H1 (cell line): ENCODE data around the gene KIAA1586. TPM values are rescaled to one million over a fixed set of nuclear protein-coding genes. Genes with fewer than 3 reads are reported as not detected.

Experiments used
- CTCF ChIA-PET: fragments of 300-600 bp; sonication (Branson Sonifier 250); formaldehyde crosslinking; loops from one replicate; lab custom pipeline; 2021; ENCODE audit not compliant: partially characterized antibody; lab: Charles Lee
- POLR2A ChIA-PET: fragments of 300-600 bp; sonication (Branson Sonifier 250); formaldehyde crosslinking; loops from one replicate; lab custom pipeline; 2021; ENCODE audit warnings: inconsistent platforms; ENCODE audit not compliant: partially characterized antibody; lab: Charles Lee
- DNase-seq, 2 experiments: peaks; one replicate each; pipeline versions ENCODE4 v3.0.0 to v3.0.0-alpha.2; 2010 to 2022; ENCODE audit warnings: low spot score in 2 of 2, low read depth in 1 of 2, mixed read lengths in 1 of 2
- FAIRE-seq: peaks from 2 replicates; lab custom pipeline; 2011; peaks lifted over from hg19 to GRCh38; lab: Jason Lieb, UNC
- H2AFZ ChIP-seq: 2 replicates; pipeline ENCODE4 v1.8.1; 2012; ENCODE audit warnings: low read length, inconsistent platforms
- H2AK5ac ChIP-seq: 2 replicates; pipeline ENCODE4 v1.6.1; 2013; ENCODE audit warnings: low read depth, low read length
- H2BK120ac ChIP-seq: replicated peaks from 2 replicates; pipeline ENCODE3; 2013; ENCODE audit warnings: low read depth, low read length, inconsistent platforms
- H2BK12ac ChIP-seq: 2 replicates; pipeline ENCODE4 v1.6.1; 2013; ENCODE audit warnings: low read depth, low read length
- H2BK15ac ChIP-seq: 2 replicates; pipeline ENCODE4 v1.6.1; 2013; ENCODE audit warnings: low read length
- H2BK20ac ChIP-seq: 2 replicates; pipeline ENCODE4 v1.6.1; 2013; ENCODE audit warnings: low read length
- H2BK5ac ChIP-seq: 2 replicates; pipeline ENCODE4 v1.6.1; 2013; ENCODE audit warnings: low read depth, low read length
- H3K14ac ChIP-seq: 2 replicates; pipeline ENCODE4 v1.6.1; 2013; ENCODE audit warnings: inconsistent platforms; ENCODE audit not compliant: insufficient read length
- H3K18ac ChIP-seq: 2 replicates; pipeline ENCODE4 v1.6.1; 2013; ENCODE audit warnings: low read length; ENCODE audit errors: extremely low read depth
- H3K23ac ChIP-seq: 2 replicates; pipeline ENCODE4 v1.6.1; 2013; ENCODE audit warnings: inconsistent platforms; ENCODE audit not compliant: insufficient read length
- H3K23me2 ChIP-seq: 2 replicates; pipeline ENCODE4 v1.6.1; 2013; ENCODE audit warnings: low read depth, low read length
- H3K27ac ChIP-seq: 2 replicates; pipeline ENCODE4 v1.6.1; 2011; ENCODE audit warnings: low read depth, low read length, inconsistent platforms
- H3K27me3 ChIP-seq, 4 experiments: replicated peaks in 1 of 4; 1 replicate in 1 of 4; 2 replicates in 3 of 4; pipeline versions ENCODE4 v1.6.1 to v1.8.1; 2011 to 2013; ENCODE audit warnings: low read length in 3 of 4, mild to moderate bottlenecking in 3 of 4, inconsistent platforms in 2 of 4, mixed read lengths in 2 of 4, moderate library complexity in 1 of 4; ENCODE audit not compliant: control insufficient read depth in 3 of 4, insufficient read depth in 3 of 4; ENCODE audit errors: extremely low read depth in 1 of 4
- H3K36me3 ChIP-seq, 4 experiments: 2 replicates each; pipeline versions ENCODE4 v1.6.1 to v1.8.1; 2011 to 2013; ENCODE audit warnings: mild to moderate bottlenecking in 4 of 4, low read length in 3 of 4, moderate library complexity in 2 of 4, control low read depth in 1 of 4, inconsistent platforms in 1 of 4; ENCODE audit not compliant: insufficient read depth in 4 of 4, control insufficient read depth in 2 of 4
- H3K4ac ChIP-seq: replicated peaks from 2 replicates; pipeline ENCODE3; 2013; ENCODE audit warnings: low read length, low read depth, mixed read lengths, inconsistent platforms; ENCODE audit not compliant: insufficient read length
- H3K4me1 ChIP-seq, 4 experiments: replicated peaks in 1 of 4; 1 replicate in 1 of 4; 2 replicates in 3 of 4; pipeline versions ENCODE4 v1.6.1 to v1.8.1; 2011 to 2013; ENCODE audit warnings: low read length in 3 of 4, inconsistent platforms in 2 of 4, mixed read lengths in 1 of 4; ENCODE audit not compliant: insufficient read depth in 4 of 4, control insufficient read depth in 3 of 4
- H3K4me2 ChIP-seq, 2 experiments: 2 replicates each; pipeline versions ENCODE4 v1.6.1 to v1.8.1; 2011 to 2013; ENCODE audit warnings: low read depth in 2 of 2, low read length in 2 of 2, control low read depth in 1 of 2, inconsistent platforms in 1 of 2, mild to moderate bottlenecking in 1 of 2; ENCODE audit not compliant: insufficient read depth in 1 of 2
- H3K4me3 ChIP-seq, 4 experiments: fragments of 200-600, 300-600 bp in 1 of 4; sonication (generic), shearing (Covaris generic), sonication (Bioruptor Twin) in 1 of 4; 2 replicates each; pipeline versions ENCODE4 v1.5.1 to v1.8.1; 2011 to 2016; ENCODE audit warnings: low read length in 4 of 4, low read depth in 3 of 4, control low read depth in 2 of 4, inconsistent platforms in 2 of 4, mild to moderate bottlenecking in 2 of 4, mixed read lengths in 1 of 4, moderate library complexity in 1 of 4; ENCODE audit not compliant: insufficient read depth in 2 of 4; ENCODE audit errors: extremely low read depth in 1 of 4
- H3K56ac ChIP-seq: replicated peaks from 2 replicates; pipeline ENCODE3; 2013; ENCODE audit warnings: low read depth, mild to moderate bottlenecking, mixed read lengths, low read length, inconsistent platforms; ENCODE audit not compliant: insufficient read length
- H3K79me1 ChIP-seq: 2 replicates; pipeline ENCODE4 v1.6.1; 2013; ENCODE audit warnings: low read depth, low read length, control low read depth
- H3K79me2 ChIP-seq, 2 experiments: 2 replicates each; pipeline versions ENCODE4 v1.6.1 to v1.8.1; 2012 to 2013; ENCODE audit warnings: low read length in 2 of 2, mild to moderate bottlenecking in 2 of 2, inconsistent platforms in 1 of 2; ENCODE audit not compliant: insufficient read depth in 2 of 2, control insufficient read depth in 1 of 2
- H3K9ac ChIP-seq, 4 experiments: replicated peaks in 1 of 4; 1 replicate in 1 of 4; 2 replicates in 3 of 4; pipeline versions ENCODE4 v1.6.1 to v1.8.1; 2011 to 2013; ENCODE audit warnings: low read depth in 3 of 4, low read length in 3 of 4, control low read depth in 2 of 4, mild to moderate bottlenecking in 2 of 4, moderate library complexity in 2 of 4, inconsistent platforms in 1 of 4; ENCODE audit errors: extremely low read depth in 1 of 4
- H3K9me3 ChIP-seq, 2 experiments: 2 replicates each; pipeline versions ENCODE4 v1.6.1 to v1.8.1; 2012 to 2013; ENCODE audit warnings: mild to moderate bottlenecking in 2 of 2, moderate library complexity in 2 of 2, control low read depth in 1 of 2, inconsistent platforms in 1 of 2, low read depth in 1 of 2, low read length in 1 of 2, mixed read lengths in 1 of 2; ENCODE audit not compliant: insufficient read depth in 2 of 2
- H4K20me1 ChIP-seq, 2 experiments: replicated peaks in 1 of 2; 2 replicates each; pipeline versions ENCODE3 to v1.8.1; 2011 to 2013; ENCODE audit warnings: inconsistent platforms in 2 of 2, low read length in 2 of 2, mild to moderate bottlenecking in 1 of 2; ENCODE audit not compliant: insufficient read depth in 2 of 2, control insufficient read depth in 1 of 2
- H4K5ac ChIP-seq: 2 replicates; pipeline ENCODE4 v1.6.1; 2013; ENCODE audit warnings: low read length, low read depth, mixed read lengths, inconsistent platforms; ENCODE audit not compliant: insufficient read length
- H4K8ac ChIP-seq: 2 replicates; pipeline ENCODE4 v1.8.0; 2013; ENCODE audit warnings: mild to moderate bottlenecking, moderate library complexity, low read length, inconsistent platforms; ENCODE audit not compliant: insufficient read depth; ENCODE audit errors: extremely low read depth
- H4K91ac ChIP-seq: replicated peaks from 2 replicates; pipeline ENCODE3; 2013; ENCODE audit warnings: low read length, mixed read lengths, inconsistent platforms; ENCODE audit not compliant: insufficient read length
- CBX8 ChIP-seq: fragments of 300-800, 300-1000 bp; sonication (generic); IDR thresholded peaks from 2 replicates; pipeline ENCODE4 v1.7.1; 2016; ENCODE audit warnings: low read depth, low read length, borderline replicate concordance
- E2F6 ChIP-seq: IDR thresholded peaks from 2 replicates; pipeline ENCODE4 v1.6.1; 2012; ENCODE audit warnings: inconsistent platforms
- MAX ChIP-seq: IDR thresholded peaks from 2 replicates; pipeline ENCODE4 v1.6.1; 2012; ENCODE audit warnings: inconsistent platforms
- RXRA ChIP-seq: IDR thresholded peaks from 2 replicates; pipeline ENCODE4 v1.6.1; 2011; ENCODE audit warnings: low read depth, mild to moderate bottlenecking, low read length, moderate library complexity; ENCODE audit not compliant: insufficient read depth
- SP4 ChIP-seq: IDR thresholded peaks from 2 replicates; pipeline ENCODE4 v1.6.1; 2012; ENCODE audit warnings: low read length, inconsistent platforms
- WGBS, 2 experiments: shearing (Covaris generic) in 1 of 2; methylation state at CpG; one replicate each; pipeline versions ENCODE4 v1.1.6 to v1.1.7; 2013 to 2015; ENCODE audit warnings: low lambda C conversion rate in 2 of 2, mixed read lengths in 2 of 2, inconsistent platforms in 1 of 2, low coverage in 1 of 2, missing lambda C conversion rate in 1 of 2; ENCODE audit not compliant: insufficient replicate concordance in 2 of 2, insufficient coverage in 1 of 2, insufficient read length in 1 of 2; ENCODE audit errors: extremely low coverage in 1 of 2, missing lambda C conversion rate in 1 of 2; 5-methylcytosine and 5-hydroxymethylcytosine counted together
- polyA plus RNA-seq, 7 experiments: library from polyadenylated mRNA; depleted of rRNA in 3 of 7; stranded (reverse) in 5 of 7; unstranded in 2 of 7; fragments of >200 nt in 5 of 7; fragments of 200-250 nt in 2 of 7; gene quantifications; 1 replicate in 5 of 7; 2 replicates in 1 of 7; 4 replicates in 1 of 7; pipeline versions ENCODE4 v1.2.1 to v1.2.3, GENCODE V29; 2011 to 2013; ENCODE audit warnings: missing spikeins in 2 of 7, mixed read lengths in 2 of 7
- total RNA-seq: library from RNA; stranded (reverse); fragmentation: NEBNext Ultra II Directional; extraction: Animal tissue kit (Norgen Biotek cat#: 25700); gene quantifications from 2 replicates; pipeline ENCODE4 v1.2.1, GENCODE V29; 2021

The KIAA1586 gene
- total and polyA plus RNA-seq, 2 of the 8 experiments (the other 6 are each of a cell fraction or from before 2014, with no cell fraction given) = 2.1 to 24.4 TPM

GRCh38 chr6:57006101-57006500 is 40.4 kb upstream of the KIAA1586 start:
- no peak overlapping the region for H2AFZ ChIP-seq
- H3K56ac ChIP-seq = no peak overlapping the region
- no peak overlapping the region for H4K8ac ChIP-seq
- no peaks in the 10 kb centered on the region for H3K4me1 ChIP-seq
- H3K36me3 ChIP-seq = no peaks in the 10 kb centered on the region
- TF ChIP-seq SP4 = no peak
- no peak for TF ChIP-seq MAX
- no peak for TF ChIP-seq CBX8
- TF ChIP-seq RXRA = no peak
- no peak for TF ChIP-seq E2F6
- H2BK120ac ChIP-seq = no peak overlapping the region
- H2BK20ac ChIP-seq = no peak overlapping the region
- no peak overlapping the region for H3K4me3 ChIP-seq
- WGBS, 2 experiments = 72% methylated on average over 3 of the region's 3 CpGs; no CpG with 5 or more reads in 1 of the 2 experiments
- ChIA-PET POLR2A (no interaction called here), CTCF (no interaction called here)
- no peak overlapping the region for H4K91ac ChIP-seq
- no peak overlapping the region for H3K14ac ChIP-seq
- H3K9me3 ChIP-seq = no peaks in the 10 kb centered on the region
- no peak overlapping the region for H3K18ac ChIP-seq
- H2BK15ac ChIP-seq = no peak overlapping the region
- H3K23me2 ChIP-seq = no peaks in the 10 kb centered on the region
- H2AK5ac ChIP-seq = no peak overlapping the region
- no peak overlapping the region for H3K9ac ChIP-seq
- FAIRE-seq (no peak), DNase-seq (no peak)
- no peak overlapping the region for H3K27ac ChIP-seq
- no peak overlapping the region for H3K4me2 ChIP-seq
- H4K20me1 ChIP-seq = no peaks in the 10 kb centered on the region
- H3K27me3 ChIP-seq = no peaks in the 10 kb centered on the region
- H2BK12ac ChIP-seq = no peak overlapping the region
- no peak overlapping the region for H4K5ac ChIP-seq
- H3K79me1 ChIP-seq = no peaks in the 10 kb centered on the region
- no peak overlapping the region for H2BK5ac ChIP-seq
- no peak overlapping the region for H3K23ac ChIP-seq
- no peaks in the 10 kb centered on the region for H3K79me2 ChIP-seq
- H3K4ac ChIP-seq = peak overlapping the region; percentile 39
